Heart right ventricle (tissue), 16 donors: ENCODE measurements around the gene PABPC4L. TPM values are rescaled to one million over a fixed set of nuclear protein-coding genes. Genes with fewer than 3 reads are reported as not detected.

Experiments used
- ATAC-seq, 8 donors: fragments of 200-7000 bp; cut with Tn5 transposase; one replicate each; pipeline ENCODE4 v1.9.1; 2020; ENCODE audit warnings: mild to moderate bottlenecking in 8 of 8, moderate library complexity in 8 of 8, moderate number of reproducible peaks in 1 of 8
- DNase-seq, 2 donors: peaks; one replicate each; pipeline ENCODE4 v3.0.0-alpha.2; 2020
- H3K27ac ChIP-seq, 10 donors: fragments of 200-600 bp; sonication (generic) in 2 of 10; one replicate each; pipeline versions ENCODE4 v1.5.0 to v1.8.0; 2020 to 2022; ENCODE audit warnings: mild to moderate bottlenecking in 3 of 10
- H3K27me3 ChIP-seq, 7 donors: fragments of 200-600 bp; one replicate each; pipeline ENCODE4 v1.8.0; 2021 to 2022; ENCODE audit warnings: mild to moderate bottlenecking in 2 of 7
- H3K36me3 ChIP-seq, 9 donors: fragments of 200-600 bp; sonication (generic) in 1 of 9; one replicate each; pipeline versions ENCODE4 v1.5.0 to v1.8.0; 2020 to 2022; ENCODE audit warnings: mild to moderate bottlenecking in 2 of 9
- H3K4me1 ChIP-seq, 9 donors: fragments of 200-600 bp; sonication (generic) in 1 of 9; one replicate each; pipeline versions ENCODE4 v1.5.0 to v1.8.0; 2020 to 2022; ENCODE audit warnings: mild to moderate bottlenecking in 4 of 9
- H3K4me3 ChIP-seq, 10 donors: fragments of 200-600 bp; sonication (generic) in 2 of 10; one replicate each; pipeline versions ENCODE4 v1.5.0 to v1.8.0; 2020 to 2022; ENCODE audit warnings: mild to moderate bottlenecking in 7 of 10, moderate library complexity in 2 of 10
- H3K9me3 ChIP-seq, 11 donors: fragments of 200-600 bp in 10 of 11; sonication (generic) in 2 of 11; one replicate each; pipeline versions ENCODE4 v1.5.0 to v1.8.0; 2013 to 2022; ENCODE audit warnings: mild to moderate bottlenecking in 2 of 11, control low read depth in 1 of 11, moderate library complexity in 1 of 11
- WGBS, 2 donors: extraction: QIAGEN DNeasy Blood & Tissue Kit; methylation state at CpG; one replicate each; pipeline ENCODE4 v1.1.7; 2013; ENCODE audit warnings: inconsistent platforms in 1 of 2; 5-methylcytosine and 5-hydroxymethylcytosine counted together
- intact Hi-C, 10 donors: fragments of 100-400 bp; cut with DNase I; formaldehyde crosslinking; loops; one replicate each; pipeline versions ENCODE4 v1.11.1 to v1.14.2; 2022
- polyA plus RNA-seq, 2 donors: library from polyadenylated mRNA; stranded (reverse); fragments of 200-250 nt; gene quantifications; one replicate each; pipeline ENCODE4 v1.2.3, GENCODE V29; 2013
- total RNA-seq, 10 donors: library from RNA; stranded (reverse); fragmentation: NEBNext Ultra II Directional in 3 of 10; extraction: Animal tissue kit (Norgen Biotek cat#: 25700) in 3 of 10; gene quantifications; one replicate each; pipeline versions ENCODE4 v1.2.1 to v1.2.4, GENCODE V29; 2021 to 2023
- TF ChIP-seq, protein P1 (sequence below), 9 donors: fragments of 200-600 bp; sonication (generic) in 2 of 9; IDR thresholded peaks; one replicate each; pipeline versions ENCODE4 v1.5.0 to v1.8.0; 2021 to 2022; ENCODE audit warnings: antibody characterized with exemption in 9 of 9, mild to moderate bottlenecking in 5 of 9, moderate library complexity in 1 of 9
- donor health status: Arrhythmogenic right ventricular cardiomyopathy.
- donor health status: ischemic (EF 13 %, LVEDD 7.1; RV severe dilation, severe dysfunction).
- donor health status: healthy with polysubstance abuse.
- donor health status: DM: no; HTN: yes; CAD: no.
- donor health status: DM: no; HTN: no; CAD: no.
- donor health status: ischemic (EF 25% LVEDD 6.9; RV normal size, moderate dysfunction).
- donor health status: ischemic (EF 25% LVEDD 5.7; RV mildly dilated, moderate dysfunction).
- donor health status: healthy.
- donor health status: DM: yes; HTN: yes; CAD: no.
- donor health status: Ischemic cardiomyopathy.
- donor health status: ischemic (EF 35%, LVEDD 5.7; RV mildly dilated, moderate dysfunction).
- donor health status: nonischemic (EF 11% LVEDD 7.7; RV severe dilation, severe dysfunction).
- donor health status: DM: yes; HTN: yes; CAD: no.
- donor health status: PGD.
- donor health status: ischemic (EF 29% LVEDD 5.4; RV normal size, mild dysfunction).
- donor health status: nonischemic (EF 23%, LVEDD 6.1; RV moderate dilation, normal function).

The PABPC4L gene
- total and polyA plus RNA-seq, 12 donors, result 0.38 to 1.1 (median 0.60) TPM

DNA sequence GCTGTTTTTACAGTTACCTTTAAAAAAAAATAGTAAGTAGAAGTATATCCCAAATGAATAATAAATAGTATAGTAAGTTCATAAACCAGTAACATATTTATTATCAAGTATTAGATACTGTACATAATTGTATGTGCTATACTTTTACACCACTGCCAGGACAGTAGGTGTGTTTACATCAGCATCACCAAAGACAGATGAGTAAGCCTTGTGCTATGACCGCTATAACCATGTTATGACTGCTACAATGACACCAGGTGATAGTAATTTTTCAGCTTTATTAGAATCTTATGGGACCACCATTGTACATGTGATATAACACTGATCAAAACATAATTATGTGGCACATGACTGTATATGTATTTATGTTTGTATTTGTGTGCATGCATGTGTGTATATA is 27.3 kb downstream of the PABPC4L start:
- TF ChIP-seq, protein P1, sequence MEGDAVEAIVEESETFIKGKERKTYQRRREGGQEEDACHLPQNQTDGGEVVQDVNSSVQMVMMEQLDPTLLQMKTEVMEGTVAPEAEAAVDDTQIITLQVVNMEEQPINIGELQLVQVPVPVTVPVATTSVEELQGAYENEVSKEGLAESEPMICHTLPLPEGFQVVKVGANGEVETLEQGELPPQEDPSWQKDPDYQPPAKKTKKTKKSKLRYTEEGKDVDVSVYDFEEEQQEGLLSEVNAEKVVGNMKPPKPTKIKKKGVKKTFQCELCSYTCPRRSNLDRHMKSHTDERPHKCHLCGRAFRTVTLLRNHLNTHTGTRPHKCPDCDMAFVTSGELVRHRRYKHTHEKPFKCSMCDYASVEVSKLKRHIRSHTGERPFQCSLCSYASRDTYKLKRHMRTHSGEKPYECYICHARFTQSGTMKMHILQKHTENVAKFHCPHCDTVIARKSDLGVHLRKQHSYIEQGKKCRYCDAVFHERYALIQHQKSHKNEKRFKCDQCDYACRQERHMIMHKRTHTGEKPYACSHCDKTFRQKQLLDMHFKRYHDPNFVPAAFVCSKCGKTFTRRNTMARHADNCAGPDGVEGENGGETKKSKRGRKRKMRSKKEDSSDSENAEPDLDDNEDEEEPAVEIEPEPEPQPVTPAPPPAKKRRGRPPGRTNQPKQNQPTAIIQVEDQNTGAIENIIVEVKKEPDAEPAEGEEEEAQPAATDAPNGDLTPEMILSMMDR (IDR thresholded peaks at IDR 0.05), result no peak
- no peak overlapping the region for H3K4me3 ChIP-seq
- no peaks in the 10 kb centered on the region for H3K27me3 ChIP-seq
- no peak for DNase-seq
- H3K9me3 ChIP-seq, result peaks cover 0 to 47% (median 5%) of the 10 kb centered on the region in 11 donors
- intact Hi-C loops, result no loop called here
- H3K36me3 ChIP-seq, result no peaks in the 10 kb centered on the region
- ATAC-seq, result no peak
- WGBS, 2 donors, result 90 to 100% methylated on average over 1 of the region's 1 CpG
- H3K27ac ChIP-seq, result no peak overlapping the region
- H3K4me1 ChIP-seq, result no peaks in the 10 kb centered on the region

DNA sequence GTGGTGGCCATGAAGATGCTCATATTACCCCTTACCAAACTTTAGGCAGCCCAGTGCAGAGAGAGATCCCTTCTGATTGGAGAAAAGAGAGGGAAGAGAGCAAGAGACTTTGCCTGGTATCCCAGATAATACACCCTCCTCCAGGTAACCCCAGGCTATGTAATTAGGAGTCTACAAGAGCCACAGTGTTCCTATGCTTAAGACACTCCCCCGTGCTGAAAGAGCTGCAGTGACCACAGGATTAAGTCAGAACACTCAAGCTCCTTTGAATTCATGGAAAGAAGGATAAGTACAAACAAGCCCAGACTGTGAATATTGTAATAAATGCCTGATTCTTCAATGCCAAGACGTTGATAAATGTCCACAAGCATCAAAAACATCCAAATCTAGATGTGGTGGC is 41.4 kb downstream of the PABPC4L start:
- WGBS, 2 donors, result 47 to 73% methylated on average over 2 of the region's 2 CpGs
- DNase-seq, result no peak
- no peak for ATAC-seq
- Histone ChIP-seq H3K36me3 (no peaks in the 10 kb centered on the region), H3K9me3 (peaks cover 0 to 18% (median 4%) of the 10 kb centered on the region in 11 donors), H3K27ac (no peak overlapping the region), H3K4me1 (no peaks in the 10 kb centered on the region), H3K4me3 (no peak overlapping the region), H3K27me3 (no peaks in the 10 kb centered on the region)
- TF ChIP-seq, protein P1 (IDR thresholded peaks at IDR 0.05), result no peak
- intact Hi-C loops, result no loop called here

DNA sequence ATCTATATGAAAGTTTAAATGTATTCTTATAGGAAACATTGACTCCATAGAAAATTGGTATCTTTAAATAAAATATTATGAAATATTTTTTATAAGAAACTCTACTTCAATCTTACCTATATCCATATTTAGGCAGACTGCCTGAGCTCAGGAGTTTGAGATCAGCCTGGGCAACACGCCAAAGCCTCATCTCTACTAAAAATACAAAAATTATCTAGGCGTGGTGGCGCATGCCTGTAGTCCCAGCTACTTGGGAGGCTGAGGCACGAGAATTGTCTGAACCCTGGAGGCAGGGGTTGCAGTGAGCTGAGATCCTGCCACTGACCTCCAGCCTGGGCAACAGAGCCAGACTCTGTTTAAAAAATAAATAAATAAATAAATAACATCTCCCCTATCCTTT is 47.5 kb downstream of the PABPC4L start:
- ATAC-seq (no peak), DNase-seq (no peak)
- intact Hi-C loops, result no loop called here
- TF ChIP-seq, protein P1 (IDR thresholded peaks at IDR 0.05), result no peak
- Histone ChIP-seq H3K36me3 (no peaks in the 10 kb centered on the region), H3K9me3 (no peaks in the 10 kb centered on the region), H3K4me1 (no peaks in the 10 kb centered on the region), H3K4me3 (no peak overlapping the region), H3K27me3 (no peaks in the 10 kb centered on the region), H3K27ac (no peak overlapping the region)
- 91 to 92% methylated on average over 4 of the region's 4 CpGs for WGBS, 2 donors

DNA sequence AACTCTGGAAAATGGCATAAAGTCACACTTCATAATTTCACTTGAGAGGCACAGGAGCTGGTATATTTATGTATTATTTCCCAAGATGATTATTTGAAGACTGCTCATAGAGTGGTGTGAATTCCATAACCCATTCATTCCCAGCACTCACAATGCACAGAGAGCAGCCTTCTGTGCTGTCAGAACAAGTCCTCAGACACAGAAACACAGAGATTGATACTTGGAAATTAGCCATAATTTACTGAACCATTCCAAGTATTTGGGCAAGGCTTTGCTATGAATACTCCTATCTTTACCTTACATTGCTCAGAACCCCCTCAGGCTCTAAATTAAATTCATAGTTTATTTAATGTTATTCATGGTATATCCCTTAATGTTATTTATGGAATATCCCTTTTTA is 53.6 kb downstream of the PABPC4L start:
- Histone ChIP-seq H3K27ac (no peak overlapping the region), H3K27me3 (no peaks in the 10 kb centered on the region), H3K9me3 (peaks cover 0 to 7% (median 0%) of the 10 kb centered on the region in 11 donors), H3K36me3 (no peaks in the 10 kb centered on the region), H3K4me1 (no peaks in the 10 kb centered on the region), H3K4me3 (no peak overlapping the region)
- DNase-seq (no peak), ATAC-seq (no peak)
- TF ChIP-seq, protein P1 (IDR thresholded peaks at IDR 0.05), result no peak
- intact Hi-C loops, result no loop called here
